ENCODE measurements around the gene RPN1. TPM values are rescaled to one million over a fixed set of nuclear protein-coding genes. Genes with fewer than 3 reads are reported as not detected.

The RPN1 gene
- total RNA-seq, 3 donors from 2014 or later (not counting 1 experiment from before 2014, with no cell fraction given), result 90.5 to 130 (median 92.1) TPM

DNA sequence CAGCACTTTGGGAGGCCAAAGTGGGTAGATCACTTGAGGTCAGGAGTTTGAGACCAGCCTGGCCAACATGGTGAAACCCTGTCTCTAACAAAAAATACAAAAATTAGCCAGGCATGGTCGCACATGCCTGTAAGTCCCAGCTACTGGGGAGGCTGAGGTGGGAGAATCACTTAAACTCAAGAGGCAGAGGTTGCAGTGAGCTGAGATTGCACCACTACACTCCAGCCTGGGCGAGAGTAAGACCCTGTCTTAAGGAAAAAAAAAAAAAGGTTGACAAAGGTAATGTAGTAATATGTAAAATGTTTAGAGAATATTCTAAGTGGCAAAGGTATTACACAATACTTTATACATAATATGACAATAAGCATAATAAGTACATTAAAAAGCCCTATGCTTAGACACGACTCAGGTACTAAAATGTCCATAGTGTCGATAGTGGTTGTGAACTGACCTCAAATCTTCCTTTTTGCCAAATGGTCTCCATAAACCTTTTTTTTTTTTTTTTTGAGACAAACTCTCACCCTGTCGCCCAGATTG is 16.5 kb downstream of the RPN1 start:
- Histone ChIP-seq H3K36me3 (ENCODE audit: control insufficient read depth, insufficient read depth, low read length) (peaks cover 41% of the 10 kb centered on the region), H3K4me3 (ENCODE audit: low read length) (no peak overlapping the region), H3K4me1 (ENCODE audit: control insufficient read depth, insufficient read depth, low read length) (no peaks in the 10 kb centered on the region), H3K27me3 (ENCODE audit: control insufficient read depth, insufficient read depth, low read length) (no peaks in the 10 kb centered on the region), H3K9me3 (ENCODE audit: control insufficient read depth, insufficient read depth, low read length) (no peaks in the 10 kb centered on the region), H3K27ac (ENCODE audit: low read length) (no peak overlapping the region)
- peak overlapping the region in 1 of 2 donors; percentile 23 for H3K27ac Mint-ChIP-seq
- TF ChIP-seq, protein P1, sequence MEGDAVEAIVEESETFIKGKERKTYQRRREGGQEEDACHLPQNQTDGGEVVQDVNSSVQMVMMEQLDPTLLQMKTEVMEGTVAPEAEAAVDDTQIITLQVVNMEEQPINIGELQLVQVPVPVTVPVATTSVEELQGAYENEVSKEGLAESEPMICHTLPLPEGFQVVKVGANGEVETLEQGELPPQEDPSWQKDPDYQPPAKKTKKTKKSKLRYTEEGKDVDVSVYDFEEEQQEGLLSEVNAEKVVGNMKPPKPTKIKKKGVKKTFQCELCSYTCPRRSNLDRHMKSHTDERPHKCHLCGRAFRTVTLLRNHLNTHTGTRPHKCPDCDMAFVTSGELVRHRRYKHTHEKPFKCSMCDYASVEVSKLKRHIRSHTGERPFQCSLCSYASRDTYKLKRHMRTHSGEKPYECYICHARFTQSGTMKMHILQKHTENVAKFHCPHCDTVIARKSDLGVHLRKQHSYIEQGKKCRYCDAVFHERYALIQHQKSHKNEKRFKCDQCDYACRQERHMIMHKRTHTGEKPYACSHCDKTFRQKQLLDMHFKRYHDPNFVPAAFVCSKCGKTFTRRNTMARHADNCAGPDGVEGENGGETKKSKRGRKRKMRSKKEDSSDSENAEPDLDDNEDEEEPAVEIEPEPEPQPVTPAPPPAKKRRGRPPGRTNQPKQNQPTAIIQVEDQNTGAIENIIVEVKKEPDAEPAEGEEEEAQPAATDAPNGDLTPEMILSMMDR (IDR thresholded peaks at IDR 0.05), result no peak
- 91% methylated on average over 5 of the region's 5 CpGs for WGBS (ENCODE audit: insufficient coverage)
- H3K27me3 Mint-ChIP-seq (ENCODE audit: low read depth in 2 of 2), result no peaks in the 10 kb centered on the region
- no peak overlapping the region for H3K4me3 Mint-ChIP-seq
- no peaks in the 10 kb centered on the region for H3K9me3 Mint-ChIP-seq
- H3K36me3 Mint-ChIP-seq, result peaks cover 12% of the 10 kb centered on the region
- DNase-seq (no peak), ATAC-seq (no peak)
- intact Hi-C loops (cut with micrococcal nuclease), result no loop called here
- peaks cover 12% of the 10 kb centered on the region in 2 donors for H3K4me1 Mint-ChIP-seq

DNA sequence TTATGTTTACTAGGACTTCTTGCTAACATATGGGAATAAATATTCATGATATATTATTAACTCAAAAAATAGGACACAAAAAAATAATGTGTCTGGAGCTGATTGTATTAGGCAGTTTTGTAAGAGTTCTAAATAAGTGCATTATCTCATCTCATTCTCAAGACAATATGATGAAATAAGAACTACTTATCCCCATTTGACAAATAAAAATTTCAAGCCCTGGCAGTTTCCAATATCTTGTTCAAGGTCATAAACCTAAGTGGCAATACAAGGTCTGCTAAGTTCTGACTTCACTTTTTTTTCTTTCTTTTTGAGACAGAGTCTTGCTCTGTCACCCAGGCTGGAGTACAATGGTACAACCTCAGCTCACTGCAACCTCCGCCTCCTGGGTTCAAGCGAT is 18.3 kb downstream of the RPN1 start:
- DNase-seq (no peak), ATAC-seq (no peak)
- TF ChIP-seq, protein P1 (IDR thresholded peaks at IDR 0.05), result no peak
- Histone ChIP-seq H3K9me3 (ENCODE audit: control insufficient read depth, insufficient read depth, low read length) (no peaks in the 10 kb centered on the region), H3K27me3 (ENCODE audit: control insufficient read depth, insufficient read depth, low read length) (no peaks in the 10 kb centered on the region), H3K4me1 (ENCODE audit: control insufficient read depth, insufficient read depth, low read length) (no peaks in the 10 kb centered on the region), H3K4me3 (ENCODE audit: low read length) (no peak overlapping the region), H3K36me3 (ENCODE audit: control insufficient read depth, insufficient read depth, low read length) (peaks cover 39% of the 10 kb centered on the region), H3K27ac (ENCODE audit: low read length) (no peak overlapping the region)
- intact Hi-C loops (cut with micrococcal nuclease), result no loop called here
- Mint-ChIP-seq H3K9me3 (no peaks in the 10 kb centered on the region), H3K4me1 (peaks cover 3 to 6% of the 10 kb centered on the region in 2 donors), H3K4me3 (no peak overlapping the region), H3K27ac (peak overlapping the region in 1 of 2 donors; percentile 22), H3K27me3 (ENCODE audit: low read depth in 2 of 2) (no peaks in the 10 kb centered on the region), H3K36me3 (peaks cover 12% of the 10 kb centered on the region)
- 100% methylated on average over 2 of the region's 2 CpGs for WGBS (ENCODE audit: insufficient coverage)

DNA sequence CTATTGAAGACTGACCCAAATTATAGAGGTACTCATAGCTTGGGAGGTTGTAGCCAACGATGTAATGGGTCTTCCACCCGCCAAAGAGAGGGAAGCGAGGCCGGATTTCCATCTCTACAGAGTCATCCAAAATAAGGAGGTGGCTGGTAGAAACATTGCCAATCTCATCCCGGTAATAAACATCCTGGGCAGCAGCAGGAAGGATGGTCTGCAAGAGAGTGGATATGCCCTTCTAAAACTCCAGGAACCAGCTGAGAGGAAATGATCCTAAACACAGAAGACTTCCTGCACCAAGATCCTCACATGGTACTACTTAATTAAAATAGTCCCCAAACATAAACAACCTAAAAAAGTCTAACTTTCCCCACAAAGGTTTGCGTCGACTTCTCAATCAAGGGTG is 20.7 kb downstream of the RPN1 start:
- Mint-ChIP-seq H3K36me3 (peaks cover 28% of the 10 kb centered on the region), H3K27me3 (ENCODE audit: low read depth in 2 of 2) (no peaks in the 10 kb centered on the region), H3K9me3 (no peaks in the 10 kb centered on the region), H3K27ac (no peak overlapping the region), H3K4me3 (no peak overlapping the region), H3K4me1 (peaks cover 4 to 10% of the 10 kb centered on the region in 2 donors)
- ATAC-seq (no peak), DNase-seq (no peak)
- H3K4me3 ChIP-seq (ENCODE audit: low read length), result no peak overlapping the region
- TF ChIP-seq, protein P1 (IDR thresholded peaks at IDR 0.05), result no peak
- intact Hi-C loops (cut with micrococcal nuclease), result no loop called here
- no peaks in the 10 kb centered on the region for H3K4me1 ChIP-seq (ENCODE audit: control insufficient read depth, insufficient read depth, low read length)
- H3K27me3 ChIP-seq (ENCODE audit: control insufficient read depth, insufficient read depth, low read length), result no peaks in the 10 kb centered on the region
- H3K27ac ChIP-seq (ENCODE audit: low read length), result no peak overlapping the region
- WGBS (ENCODE audit: insufficient coverage), result 94% methylated on average over 4 of the region's 7 CpGs
- no peaks in the 10 kb centered on the region for H3K9me3 ChIP-seq (ENCODE audit: control insufficient read depth, insufficient read depth, low read length)
- peaks cover 44% of the 10 kb centered on the region for H3K36me3 ChIP-seq (ENCODE audit: control insufficient read depth, insufficient read depth, low read length)

DNA sequence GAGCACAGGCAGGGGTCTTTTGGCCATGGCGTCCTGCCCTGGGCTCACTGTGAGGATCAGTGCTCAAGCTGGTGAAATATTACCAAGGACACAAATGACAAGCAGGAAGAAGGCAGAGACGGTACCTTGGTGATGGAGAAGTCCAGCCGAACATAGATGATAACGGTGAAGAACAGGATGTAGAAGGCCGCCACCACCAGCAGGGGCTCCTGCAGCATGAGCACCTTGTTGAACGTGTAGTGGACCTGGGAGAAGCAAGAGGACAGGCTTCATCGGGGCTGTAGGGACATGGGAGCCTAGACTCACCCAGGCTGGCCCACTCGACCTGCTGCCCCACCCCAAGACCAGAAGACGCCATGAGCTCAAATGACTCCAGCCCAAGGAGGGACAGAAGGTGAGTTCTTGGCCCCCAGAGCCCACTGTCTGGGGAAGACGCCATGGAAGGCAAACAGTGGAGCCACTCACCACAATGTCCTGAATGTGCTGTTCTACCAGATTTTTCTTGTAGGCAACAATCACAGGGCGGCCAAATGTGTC is 25.1 kb downstream of the RPN1 start:
- Histone ChIP-seq H3K27ac (ENCODE audit: low read length) (no peak overlapping the region), H3K4me1 (ENCODE audit: control insufficient read depth, insufficient read depth, low read length) (no peaks in the 10 kb centered on the region), H3K36me3 (ENCODE audit: control insufficient read depth, insufficient read depth, low read length) (peaks cover 68% of the 10 kb centered on the region), H3K27me3 (ENCODE audit: control insufficient read depth, insufficient read depth, low read length) (no peaks in the 10 kb centered on the region), H3K9me3 (ENCODE audit: control insufficient read depth, insufficient read depth, low read length) (no peaks in the 10 kb centered on the region), H3K4me3 (ENCODE audit: low read length) (no peak overlapping the region)
- Mint-ChIP-seq H3K4me3 (no peak overlapping the region), H3K9me3 (no peaks in the 10 kb centered on the region), H3K27ac (peak overlapping the region in 1 of 2 donors; percentile 28), H3K4me1 (peaks cover 0 to 23% of the 10 kb centered on the region in 2 donors), H3K27me3 (ENCODE audit: low read depth in 2 of 2) (no peaks in the 10 kb centered on the region), H3K36me3 (peaks cover 23% of the 10 kb centered on the region)
- ATAC-seq, result no peak
- WGBS (ENCODE audit: insufficient coverage), result 96% methylated on average over 11 of the region's 11 CpGs
- DNase-seq, result no peak
- intact Hi-C loops (cut with micrococcal nuclease), result no loop called here
- TF ChIP-seq, protein P1 (IDR thresholded peaks at IDR 0.05), result no peak

All from natural killer cell (primary cell).